Fibroblast of lung (primary cell): ENCODE data around the gene GMPPB. TPM values are rescaled to one million over a fixed set of nuclear protein-coding genes. Genes with fewer than 3 reads are reported as not detected.

Source experiments
- DNase-seq, 2 donors: peaks; one replicate each; pipeline versions ENCODE4 v3.0.0 to v3.0.0-alpha.2; 2010; ENCODE audit warnings: low read depth in 2 of 2
- H2AFZ ChIP-seq: 2 replicates; pipeline ENCODE4 v1.5.1; 2012; ENCODE audit warnings: low read length, control low read depth, inconsistent platforms
- H3K27ac ChIP-seq: 2 replicates; pipeline ENCODE4 v1.5.1; 2011; ENCODE audit warnings: low read length, control low read depth; ENCODE audit not compliant: insufficient read depth
- H3K27me3 ChIP-seq: 2 replicates; pipeline ENCODE4 v1.5.1; 2011; ENCODE audit warnings: mild to moderate bottlenecking, low read length; ENCODE audit not compliant: control insufficient read depth, insufficient read depth
- H3K36me3 ChIP-seq: 2 replicates; pipeline ENCODE4 v1.5.1; 2011; ENCODE audit warnings: low read length; ENCODE audit not compliant: control insufficient read depth, insufficient read depth
- H3K4me1 ChIP-seq: 2 replicates; pipeline ENCODE4 v1.5.1; 2011; ENCODE audit warnings: low read length; ENCODE audit not compliant: control insufficient read depth, insufficient read depth; ENCODE audit errors: extremely low read depth
- H3K4me2 ChIP-seq: 2 replicates; pipeline ENCODE4 v1.5.1; 2011; ENCODE audit warnings: low read length, control low read depth; ENCODE audit not compliant: insufficient read depth; ENCODE audit errors: extremely low read depth
- H3K4me3 ChIP-seq, 4 experiments: fragments of 200-600 bp in 1 of 4; sonication (generic) in 1 of 4; replicated peaks in 1 of 4; 2 replicates each; pipeline ENCODE4 v1.5.1; 2011 to 2016; ENCODE audit warnings: low read length in 4 of 4, low read depth in 3 of 4, mild to moderate bottlenecking in 3 of 4, control low read depth in 2 of 4, inconsistent platforms in 1 of 4, mixed read lengths in 1 of 4; ENCODE audit not compliant: insufficient read depth in 1 of 4; ENCODE audit errors: control extremely low read depth in 1 of 4
- H3K79me2 ChIP-seq: 2 replicates; pipeline ENCODE4 v1.5.1; 2012; ENCODE audit warnings: mild to moderate bottlenecking, low read length, inconsistent platforms; ENCODE audit not compliant: control insufficient read depth, insufficient read depth
- H3K9ac ChIP-seq: 2 replicates; pipeline ENCODE4 v1.5.1; 2011; ENCODE audit warnings: mild to moderate bottlenecking, low read length, control low read depth; ENCODE audit not compliant: insufficient read depth
- H3K9me3 ChIP-seq: 2 replicates; pipeline ENCODE4 v1.5.1; 2012; ENCODE audit warnings: low read depth, low read length; ENCODE audit not compliant: control insufficient read depth, insufficient read depth
- H4K20me1 ChIP-seq: 2 replicates; pipeline ENCODE4 v1.5.1; 2011; ENCODE audit warnings: low read length; ENCODE audit not compliant: control insufficient read depth, insufficient read depth; ENCODE audit errors: extremely low read depth
- CTCF ChIP-seq, 2 donors: IDR thresholded peaks in 1 of 2; conservative IDR thresholded peaks in 1 of 2; 1 replicate in 1 of 2; 2 replicates in 1 of 2; pipeline ENCODE4 v1.5.1; 2011 to 2012; ENCODE audit warnings: low read length in 2 of 2, control low read depth in 1 of 2, inconsistent platforms in 1 of 2, low read depth in 1 of 2, mild to moderate bottlenecking in 1 of 2
- EZH2 ChIP-seq: IDR thresholded peaks from 2 replicates; pipeline ENCODE4 v1.5.1; 2012; ENCODE audit warnings: low read length, control low read depth, mild to moderate bottlenecking; ENCODE audit errors: missing control alignments
- polyA plus RNA-seq, 2 donors: library from polyadenylated mRNA; depleted of rRNA in 1 of 2; stranded (reverse) in 1 of 2; unstranded in 1 of 2; fragments of >200 nt; gene quantifications; 2 replicates each; pipeline ENCODE4 v1.2.1, GENCODE V29; 2011 to 2012; ENCODE audit warnings: missing spikeins in 1 of 2
- total RNA-seq: library from RNA; depleted of rRNA; stranded (reverse); fragments of >200 nt; gene quantifications from 2 replicates; pipeline ENCODE4 v1.2.1, GENCODE V29; 2014

The GMPPB gene
- total and polyA plus RNA-seq, 2 donors (not counting 1 experiment from before 2014, with no cell fraction given) = 13.7 to 14.4 TPM

- peaks cover 27% of the 10 kb centered on the region for H3K36me3 ChIP-seq
- H3K27me3 ChIP-seq = no peaks in the 10 kb centered on the region
- H3K9me3 ChIP-seq = no peaks in the 10 kb centered on the region
- peaks cover 1% of the 10 kb centered on the region for H3K79me2 ChIP-seq
- no peak for DNase-seq
- no peak overlapping the region for H3K4me3 ChIP-seq
- H3K27ac ChIP-seq = no peak overlapping the region
- no peak overlapping the region for H3K9ac ChIP-seq
- no peak overlapping the region for H2AFZ ChIP-seq
- no peaks in the 10 kb centered on the region for H4K20me1 ChIP-seq
- no peaks in the 10 kb centered on the region for H3K4me1 ChIP-seq
- no peak for TF ChIP-seq EZH2
- TF ChIP-seq CTCF (conservative IDR thresholded peaks at IDR 0.05 in 1 of 2, IDR thresholded peaks at IDR 0.05 in 1 of 2; ENCODE audit: low read depth in 1 of 2, low read length in 2 of 2) = no peak
- H3K4me2 ChIP-seq = no peak overlapping the region
These were observed 11.0 kb upstream of the GMPPB start for GRCh38 chr3:49734752-49735151.

- Histone ChIP-seq H3K27me3 (no peaks in the 10 kb centered on the region), H2AFZ (no peak overlapping the region), H3K4me1 (no peaks in the 10 kb centered on the region), H3K36me3 (peaks cover 24% of the 10 kb centered on the region), H4K20me1 (no peaks in the 10 kb centered on the region), H3K4me3 (no peak overlapping the region), H3K27ac (no peak overlapping the region), H3K4me2 (no peak overlapping the region), H3K9me3 (no peaks in the 10 kb centered on the region), H3K9ac (no peak overlapping the region), H3K79me2 (no peaks in the 10 kb centered on the region)
- no peak for TF ChIP-seq EZH2
- no peak for DNase-seq
These were observed 9.8 kb upstream of the GMPPB start for GRCh38 chr3:49733551-49733950.

GRCh38 chr3:49732597-49732996 lies 8.8 kb upstream of the GMPPB start:
- no peak for DNase-seq
- no peak overlapping the region for H3K4me3 ChIP-seq
- H3K9me3 ChIP-seq = no peaks in the 10 kb centered on the region
- H3K36me3 ChIP-seq = peaks cover 24% of the 10 kb centered on the region
- H3K27ac ChIP-seq = no peak overlapping the region
- H3K27me3 ChIP-seq = no peaks in the 10 kb centered on the region
- no peak overlapping the region for H3K4me2 ChIP-seq
- H3K79me2 ChIP-seq = no peaks in the 10 kb centered on the region
- H3K9ac ChIP-seq = no peak overlapping the region
- H4K20me1 ChIP-seq = no peaks in the 10 kb centered on the region
- no peaks in the 10 kb centered on the region for H3K4me1 ChIP-seq
- no peak overlapping the region for H2AFZ ChIP-seq
- no peak for TF ChIP-seq CTCF (conservative IDR thresholded peaks at IDR 0.05 in 1 of 2, IDR thresholded peaks at IDR 0.05 in 1 of 2; ENCODE audit: low read depth in 1 of 2, low read length in 2 of 2)
- no peak for TF ChIP-seq EZH2
